CD4-positive, alpha-beta T cell treated with Interleukin-4 for 4 hours (primary cell): ENCODE measurements around the gene RUNX1.

Experiments
- DNase-seq: peaks from one replicate; pipeline ENCODE4 v3.0.0-alpha.2; 2020

The RUNX1 gene

DNA sequence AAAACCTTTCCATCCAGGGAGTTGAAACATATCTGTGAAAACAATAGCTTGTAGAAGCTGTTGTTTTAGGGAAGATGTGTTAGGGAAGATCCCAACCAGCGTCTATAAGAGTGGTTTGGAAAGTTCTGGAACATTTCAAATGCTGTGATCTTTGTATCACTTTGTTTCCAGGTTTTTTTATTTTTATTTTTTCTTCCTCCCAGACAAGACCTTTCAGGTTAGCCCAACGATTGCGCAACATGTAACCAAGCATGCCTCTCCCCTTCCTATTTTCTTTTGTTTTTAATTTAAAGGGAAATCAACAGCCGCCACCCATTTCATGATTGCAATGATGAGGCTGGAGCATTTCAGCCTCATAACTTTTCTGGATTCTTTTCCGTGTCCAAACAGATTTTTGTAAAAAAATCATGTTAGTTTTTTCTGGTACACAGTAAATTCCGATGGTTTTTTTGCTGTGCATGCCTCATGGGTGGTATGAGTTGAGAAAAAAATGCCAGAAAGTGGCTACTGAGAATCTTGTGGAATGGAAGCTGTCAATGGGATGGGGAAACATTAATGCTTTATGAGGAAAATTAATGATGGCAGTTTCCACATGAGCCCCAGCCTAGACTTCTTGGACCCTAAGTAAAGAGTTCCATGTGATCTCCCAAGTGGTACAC lies 109.3 kb downstream of the RUNX1 start:
- no peak for DNase-seq

DNA sequence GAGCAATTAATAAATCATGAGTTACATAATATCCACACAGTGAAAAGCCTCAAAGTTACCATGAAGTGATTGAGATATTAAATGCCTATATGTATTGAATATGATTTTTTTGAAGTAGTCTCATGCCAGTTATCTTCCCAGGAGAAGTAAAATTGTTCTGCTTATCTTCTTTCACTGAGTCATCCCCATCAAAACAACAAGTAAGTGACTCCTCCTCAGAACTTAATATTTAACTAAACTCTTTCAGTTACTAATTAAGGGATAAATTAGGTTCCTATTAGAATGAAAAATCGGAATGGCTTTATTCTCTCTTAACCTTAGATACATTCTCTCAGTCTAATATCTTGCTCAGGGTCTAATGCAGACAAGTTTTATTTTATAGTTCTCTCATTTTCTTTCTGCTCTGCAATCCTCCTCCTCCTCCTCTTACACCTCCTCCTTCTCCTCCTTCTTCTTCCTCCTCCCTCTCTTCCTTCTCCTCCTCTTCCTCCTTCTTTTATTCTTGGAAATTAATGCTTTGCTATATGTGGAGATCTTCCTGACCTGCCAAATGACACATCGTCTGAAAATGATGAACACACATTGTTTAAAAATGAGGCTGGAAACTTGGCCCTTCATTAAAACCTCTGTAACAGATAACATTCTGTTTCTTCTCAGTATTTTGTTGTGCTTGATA lies 110.9 kb downstream of the RUNX1 start:
- no peak for DNase-seq

DNA sequence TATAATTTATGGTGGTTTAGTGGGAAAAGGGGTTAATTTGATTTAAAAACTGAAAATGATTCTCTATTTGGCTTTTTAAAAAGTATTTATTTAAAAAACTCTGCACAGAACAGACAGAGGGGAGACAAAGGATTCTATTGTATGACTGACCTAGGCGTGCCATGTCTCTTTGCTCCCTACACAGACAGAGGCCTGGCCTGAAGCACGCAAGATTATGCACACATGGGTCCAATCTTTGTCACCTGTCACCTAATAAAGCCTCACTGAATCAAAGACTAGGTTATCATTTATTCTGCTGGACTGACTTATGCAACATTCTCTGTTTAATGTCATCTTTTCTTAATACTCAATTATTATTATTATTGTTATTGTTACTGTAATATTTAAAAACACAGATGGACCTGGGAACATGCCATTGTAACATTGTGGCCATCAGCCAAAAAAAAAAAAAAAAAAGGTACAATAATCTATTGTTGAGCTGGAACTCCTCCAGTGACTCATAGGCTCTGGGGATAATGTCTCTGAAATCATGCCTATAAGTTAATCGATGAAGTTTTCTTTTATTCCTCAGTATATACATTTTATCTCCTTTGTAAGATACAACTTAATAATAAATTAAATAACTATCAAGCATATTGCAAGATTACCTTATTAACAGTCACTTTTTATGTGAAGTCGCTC lies 112.1 kb downstream of the RUNX1 start:
- no peak for DNase-seq

DNA sequence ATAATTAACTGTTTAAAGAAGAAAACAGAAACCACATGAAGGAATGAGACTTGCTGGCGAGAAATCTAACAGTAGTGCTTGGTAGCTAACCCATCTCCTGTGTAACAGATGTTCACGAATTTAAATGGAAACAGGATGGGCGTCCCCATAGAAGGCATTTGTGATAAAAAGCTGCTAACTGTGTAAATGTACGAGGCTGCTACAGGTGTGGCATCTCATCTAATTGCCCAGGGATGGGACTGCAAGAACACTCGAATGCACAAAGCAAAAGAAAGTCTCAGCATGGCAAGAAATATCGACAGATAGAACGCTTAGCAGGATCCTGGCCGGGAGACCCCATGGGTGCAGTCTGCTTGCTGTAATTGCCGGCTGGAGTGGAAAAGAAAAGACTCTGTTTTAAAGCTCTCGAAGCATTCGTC lies 112.7 kb downstream of the RUNX1 start:
- peak; percentile 64 for DNase-seq

DNA sequence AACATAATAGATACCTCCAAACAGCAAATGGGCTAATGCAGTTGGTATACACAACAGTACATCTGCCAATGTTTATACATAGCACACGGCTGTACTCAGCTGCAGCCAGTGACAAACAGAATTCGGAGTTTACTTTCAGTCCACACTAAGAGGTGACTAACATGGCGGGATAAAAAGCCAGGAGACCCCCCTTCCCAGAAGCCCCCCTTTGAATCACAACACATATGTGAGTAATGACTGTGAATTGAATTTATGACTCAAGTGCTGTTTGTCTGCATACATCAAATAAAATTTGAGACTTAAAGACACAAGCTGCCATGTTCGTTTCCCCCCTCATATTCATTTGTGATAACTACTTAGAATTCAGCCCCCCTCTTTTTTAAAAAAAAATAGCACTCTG lies 113.2 kb downstream of the RUNX1 start:
- DNase-seq = peak; percentile 64

DNA sequence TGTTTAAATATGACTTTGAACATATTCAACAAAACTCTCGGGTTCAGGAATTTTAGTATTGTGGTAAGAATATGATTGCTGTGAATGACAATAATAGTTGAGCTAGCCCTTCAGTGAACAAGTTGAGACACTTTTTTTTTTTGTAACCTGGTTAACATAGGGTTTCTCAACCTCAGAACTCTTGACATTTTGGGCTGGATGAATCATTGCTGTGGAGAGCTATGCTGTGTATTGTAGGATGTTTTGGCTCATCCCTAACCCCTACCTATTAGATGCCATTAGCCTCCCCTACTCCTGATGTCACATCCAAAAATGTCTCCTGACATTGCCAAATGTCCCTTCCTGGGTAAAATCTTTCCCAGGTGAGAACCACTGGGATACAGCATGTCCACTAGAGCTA lies 113.7 kb downstream of the RUNX1 start:
- DNase-seq = peak; percentile 62

DNA sequence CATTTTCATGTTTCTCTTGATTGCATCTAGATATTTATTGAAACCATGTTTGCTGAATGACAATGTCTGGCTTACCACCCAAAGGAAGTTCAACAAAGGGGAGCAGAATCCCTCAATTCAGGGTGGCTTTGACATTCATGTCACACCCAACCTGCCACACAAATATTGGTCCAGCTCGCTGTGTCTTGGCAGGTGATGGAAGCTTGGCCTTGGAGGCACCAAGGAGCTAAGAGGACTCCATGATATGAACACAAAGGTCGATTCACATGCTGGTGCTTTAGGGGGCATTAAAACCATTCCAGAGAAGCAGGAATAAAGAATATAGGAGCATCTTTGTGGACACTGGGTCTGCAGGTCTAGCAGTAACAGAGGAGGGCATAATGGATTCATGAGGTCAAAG lies 114.8 kb downstream of the RUNX1 start:
- DNase-seq = no peak

DNA sequence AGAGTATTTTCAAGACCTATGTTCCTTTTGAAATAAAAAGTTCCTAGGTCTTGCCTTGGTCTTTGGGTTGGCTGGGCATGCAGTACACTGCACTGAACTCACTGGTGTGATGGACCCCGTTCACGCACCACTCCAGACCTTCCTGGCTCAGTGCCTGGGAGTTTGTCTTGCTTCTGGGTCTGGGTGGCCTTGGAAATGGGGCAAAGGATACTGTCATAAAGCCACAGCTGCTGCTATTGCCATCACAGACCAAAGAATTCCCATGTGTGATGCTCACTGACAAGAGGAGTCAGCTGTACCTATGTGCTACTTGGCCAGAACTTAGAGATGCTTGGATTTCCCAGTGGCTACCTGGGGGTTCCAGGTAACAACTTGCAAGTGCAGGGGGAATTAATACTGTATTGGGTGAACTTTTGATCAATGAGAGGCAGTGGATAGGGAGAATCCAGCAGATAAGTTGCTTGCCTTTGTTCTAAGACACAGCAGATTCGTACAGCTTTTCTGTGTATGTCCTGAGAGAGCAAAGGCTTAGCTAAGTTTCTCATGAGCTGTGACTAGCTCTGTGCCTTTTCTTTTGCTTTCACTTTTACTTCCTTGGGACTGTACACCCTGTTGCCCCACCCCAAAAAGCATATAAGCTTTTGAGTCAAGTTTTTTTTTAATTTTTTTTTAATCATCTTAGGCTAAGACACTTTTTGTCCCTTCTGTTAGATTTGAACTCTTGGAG lies 115.3 kb downstream of the RUNX1 start:
- DNase-seq = peak; percentile 85

DNA sequence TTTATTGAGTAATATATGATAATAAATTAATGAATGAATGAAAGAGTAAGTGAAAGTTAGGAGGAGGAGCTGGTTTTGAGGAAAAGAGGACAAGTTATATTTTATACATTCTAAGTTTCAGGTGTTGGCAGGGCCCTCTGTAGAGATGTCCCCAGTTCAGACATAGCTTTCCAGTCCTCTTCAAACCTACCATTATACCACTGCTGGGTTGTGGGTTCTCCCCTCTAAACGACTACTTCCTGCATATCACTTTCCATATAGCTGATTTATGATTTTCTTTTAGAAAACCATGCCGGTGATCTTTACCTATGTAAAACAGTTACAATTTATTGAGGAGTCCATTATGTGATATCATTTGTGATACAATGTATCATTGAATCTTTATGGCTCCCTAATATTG lies 116.9 kb downstream of the RUNX1 start:
- DNase-seq = no peak

DNA sequence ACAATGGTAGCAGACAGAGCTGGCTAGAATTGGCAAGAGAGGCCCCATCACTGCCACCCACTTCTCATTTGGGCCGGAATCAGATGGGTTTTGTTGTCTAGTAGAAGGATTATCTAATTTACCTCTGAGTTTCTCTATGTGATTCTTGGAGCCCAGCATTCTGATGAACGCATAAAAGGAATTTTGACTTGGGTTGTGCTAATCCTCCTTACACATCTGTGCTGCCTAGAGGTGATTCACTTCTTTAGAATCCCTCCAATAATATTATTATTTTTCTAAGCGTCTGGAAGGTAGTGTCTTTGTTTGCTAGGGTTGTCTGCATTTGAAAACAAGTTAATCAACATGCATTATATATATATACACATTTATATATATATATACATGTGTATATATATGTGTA lies 118.1 kb downstream of the RUNX1 start:
- DNase-seq = no peak

DNA sequence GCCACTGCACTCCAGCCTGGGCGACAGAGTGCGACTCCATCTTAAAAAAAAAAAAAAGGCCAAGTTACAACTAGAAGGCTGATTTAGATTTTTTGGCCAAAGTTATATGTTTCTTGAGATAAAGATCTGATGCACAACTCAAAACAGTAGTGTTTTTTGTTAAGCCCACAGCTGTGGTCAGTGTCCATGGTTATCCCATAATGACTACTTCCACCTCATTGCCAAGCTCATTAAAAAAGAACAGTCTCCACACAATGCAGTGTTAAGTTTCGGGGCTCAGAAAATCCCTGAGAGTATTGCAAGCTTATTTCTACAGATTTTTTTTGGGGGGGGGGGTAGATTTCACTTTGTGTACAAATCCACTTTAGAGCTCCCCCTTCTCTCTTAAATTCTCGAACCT lies 120.5 kb downstream of the RUNX1 start:
- DNase-seq = no peak

DNA sequence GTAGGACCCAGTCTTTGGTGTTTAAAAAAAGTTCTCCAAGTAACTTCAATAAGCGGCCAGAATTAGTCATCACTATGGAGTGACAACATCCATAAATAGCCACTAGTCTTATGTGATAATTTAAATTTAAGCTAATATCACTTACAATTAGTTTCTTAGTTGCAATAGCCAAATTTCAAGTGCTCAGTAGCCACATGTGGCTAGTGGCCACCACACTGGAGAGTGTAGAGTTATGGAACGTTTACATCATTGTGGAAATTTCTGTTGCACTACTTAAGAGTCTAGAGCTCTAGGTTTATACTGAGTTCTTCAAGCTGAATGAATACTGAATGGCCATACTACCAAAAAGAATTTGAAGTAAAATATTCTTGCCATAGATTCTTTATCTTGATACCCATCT lies 121.1 kb downstream of the RUNX1 start:
- no peak for DNase-seq

DNA sequence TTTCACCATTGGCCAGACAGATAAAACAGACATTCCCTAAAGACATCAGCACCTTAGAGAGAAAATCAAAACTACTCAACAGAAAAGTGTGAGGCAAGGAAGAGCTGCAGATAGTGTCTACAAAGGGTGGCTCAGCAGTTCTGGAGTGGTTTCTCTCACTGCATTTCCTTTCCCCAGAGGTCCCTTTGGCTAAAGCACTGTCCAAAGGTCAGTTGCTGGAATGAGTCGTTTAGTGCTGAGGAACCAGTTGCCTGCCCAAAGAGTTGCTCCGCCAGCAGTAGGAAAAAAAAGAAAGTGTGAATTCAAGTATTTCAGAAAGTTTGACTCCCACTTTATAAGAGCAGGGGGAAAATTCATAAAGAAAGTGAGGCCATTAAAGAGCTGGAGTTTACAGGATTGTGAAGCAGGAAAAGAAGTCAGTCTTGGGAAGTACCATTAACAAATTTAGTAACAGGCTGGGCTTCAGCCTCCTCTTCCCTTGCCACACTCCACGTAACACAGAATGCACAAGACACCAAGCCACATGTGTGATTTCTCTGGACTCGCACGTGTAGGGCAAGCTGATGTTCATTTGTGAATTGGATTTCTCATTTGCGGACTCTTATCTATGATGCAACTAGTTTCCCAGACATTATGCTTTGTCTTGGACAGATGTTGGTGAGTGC lies 122.2 kb downstream of the RUNX1 start:
- DNase-seq = no peak

DNA sequence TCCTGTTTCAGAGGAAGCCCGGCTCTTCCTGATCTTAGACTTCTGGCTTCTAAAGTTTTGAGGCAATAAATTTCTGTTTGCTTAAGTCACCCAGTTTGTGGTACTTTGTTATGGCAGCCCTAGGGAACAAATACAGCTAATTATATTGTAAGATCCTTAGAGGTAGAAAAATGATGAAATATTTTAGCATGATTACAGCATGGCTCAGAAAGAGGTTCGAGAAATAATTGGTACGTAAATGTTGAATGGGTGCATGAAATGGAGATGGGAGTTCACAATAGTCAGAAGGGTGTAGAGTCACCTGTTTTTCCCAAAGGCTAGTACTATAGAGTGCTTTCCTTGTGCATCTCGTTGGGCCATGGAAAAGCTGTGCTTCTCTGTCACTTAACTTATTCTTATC lies 123.5 kb downstream of the RUNX1 start:
- no peak for DNase-seq

DNA sequence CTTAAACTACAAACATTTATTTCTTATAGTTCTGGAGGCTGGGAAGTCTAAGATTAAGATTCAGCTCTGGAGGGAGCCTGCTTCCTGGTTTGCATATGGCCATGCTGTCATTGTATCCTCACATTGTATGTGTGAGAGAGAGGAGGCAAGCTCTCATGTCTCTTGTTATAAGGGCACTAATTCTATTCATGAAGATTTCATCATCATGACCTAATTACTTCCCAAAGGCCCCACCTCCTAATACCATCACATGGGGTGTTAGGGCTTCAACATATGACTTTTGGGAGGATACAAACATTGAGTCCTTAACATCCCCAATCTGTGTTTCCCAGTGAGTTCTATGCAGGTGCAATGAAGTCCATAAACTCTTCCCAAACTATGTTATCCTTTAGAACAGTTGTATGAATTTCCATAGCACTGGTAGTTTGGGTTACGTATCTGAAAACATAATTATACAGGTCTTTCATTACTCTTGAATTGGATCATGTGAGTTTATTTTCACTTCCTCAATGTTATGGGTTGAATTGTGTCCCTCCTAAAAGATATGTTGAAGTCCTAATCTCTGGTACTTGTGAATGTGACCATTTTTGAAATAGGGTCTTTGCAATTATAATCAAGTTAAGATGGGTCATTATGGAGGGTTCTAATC lies 124.2 kb downstream of the RUNX1 start:
- no peak for DNase-seq

DNA sequence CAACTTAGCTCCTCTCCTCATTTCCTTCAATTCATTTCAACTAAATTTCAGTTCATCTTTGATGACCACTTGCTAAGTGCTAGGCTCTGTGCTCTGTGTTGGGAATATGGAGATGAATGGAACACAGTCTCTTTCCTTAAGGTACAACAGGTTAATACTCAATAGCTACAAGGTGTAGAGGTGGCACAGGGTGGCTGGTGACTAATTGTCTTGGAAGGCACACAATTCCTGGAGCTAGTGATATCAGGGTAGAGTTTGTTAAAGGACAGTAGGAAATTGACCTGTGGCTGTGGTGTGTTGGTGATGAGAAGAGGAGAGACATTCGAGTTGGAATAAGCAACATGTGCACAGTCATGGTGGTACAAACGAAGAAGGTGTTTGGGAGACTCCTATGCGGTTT lies 124.9 kb downstream of the RUNX1 start:
- no peak for DNase-seq

DNA sequence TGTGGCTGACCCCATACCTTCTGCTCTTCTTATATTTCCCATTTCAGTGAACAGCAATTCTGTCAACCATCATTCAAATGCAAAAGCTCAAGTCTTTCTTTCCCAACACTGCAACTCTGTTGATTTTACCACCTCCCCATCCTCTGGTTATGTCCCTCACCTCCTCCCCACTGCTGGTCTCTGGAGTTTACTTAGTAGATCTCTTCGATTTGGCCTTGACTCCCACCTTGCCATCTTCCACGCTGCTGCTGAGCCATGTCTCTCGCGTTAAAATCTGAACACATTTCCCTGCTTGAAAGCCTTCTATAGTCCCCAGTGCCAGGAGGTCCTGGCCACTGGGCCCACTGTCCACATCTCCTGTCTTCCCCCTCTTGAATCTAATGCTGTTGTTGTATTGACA lies 125.5 kb downstream of the RUNX1 start:
- no peak for DNase-seq

DNA sequence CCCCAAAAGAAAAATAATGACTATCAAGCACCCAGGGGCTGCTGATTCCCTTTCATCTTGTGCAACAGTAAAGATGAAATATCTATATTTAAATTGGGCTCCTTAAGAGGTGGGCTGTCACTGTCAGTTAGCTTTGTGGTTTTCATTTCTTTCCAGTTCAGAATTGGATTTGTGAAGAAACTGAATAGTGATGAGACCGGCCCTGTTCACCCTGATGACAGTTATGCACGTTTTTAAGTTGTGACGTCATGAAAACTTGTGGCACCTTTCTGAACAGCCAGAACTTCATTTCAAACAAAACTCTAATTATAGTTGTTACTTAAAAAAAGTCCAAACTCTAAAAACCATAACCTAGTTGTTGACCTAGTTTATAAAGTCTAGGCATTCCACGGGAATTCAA lies 125.9 kb downstream of the RUNX1 start:
- DNase-seq = no peak

DNA sequence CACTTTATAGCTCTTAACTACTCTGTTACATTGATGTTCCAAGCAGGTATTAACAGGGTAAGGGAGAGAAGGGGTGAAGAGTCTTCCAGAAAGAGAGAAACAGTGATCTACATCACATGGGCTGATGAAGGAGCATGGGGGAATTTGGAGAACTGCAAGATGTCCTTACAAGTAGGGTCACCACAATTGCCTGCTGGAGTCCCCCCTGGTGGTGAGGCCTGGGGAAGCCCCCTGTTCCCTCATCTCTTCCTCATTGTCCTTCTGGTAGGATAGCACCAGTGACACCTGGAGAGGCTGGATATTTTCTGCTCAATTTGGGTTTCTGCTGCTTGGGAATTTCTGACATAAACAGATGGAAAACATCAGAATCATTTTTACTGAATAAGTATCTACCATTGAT lies 126.6 kb downstream of the RUNX1 start:
- DNase-seq = no peak

DNA sequence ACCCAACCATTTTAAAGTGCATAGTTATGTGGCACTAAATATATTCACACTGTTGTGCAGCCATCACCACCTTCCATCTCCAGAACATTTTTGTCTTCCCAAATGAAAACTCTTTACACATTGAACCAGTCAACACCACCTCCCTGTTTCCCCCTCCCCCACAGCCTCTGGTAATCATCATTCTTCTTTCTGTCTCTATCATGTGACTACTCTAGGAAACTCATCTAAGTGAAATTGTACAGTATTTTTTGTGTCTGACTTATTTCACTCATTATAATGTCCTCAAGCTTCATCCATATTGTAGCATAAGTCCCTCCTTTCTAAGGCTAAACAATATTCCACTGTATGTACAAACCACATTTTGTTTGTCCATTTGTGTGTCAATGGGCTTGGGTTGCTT lies 128.0 kb downstream of the RUNX1 start:
- no peak for DNase-seq

DNA sequence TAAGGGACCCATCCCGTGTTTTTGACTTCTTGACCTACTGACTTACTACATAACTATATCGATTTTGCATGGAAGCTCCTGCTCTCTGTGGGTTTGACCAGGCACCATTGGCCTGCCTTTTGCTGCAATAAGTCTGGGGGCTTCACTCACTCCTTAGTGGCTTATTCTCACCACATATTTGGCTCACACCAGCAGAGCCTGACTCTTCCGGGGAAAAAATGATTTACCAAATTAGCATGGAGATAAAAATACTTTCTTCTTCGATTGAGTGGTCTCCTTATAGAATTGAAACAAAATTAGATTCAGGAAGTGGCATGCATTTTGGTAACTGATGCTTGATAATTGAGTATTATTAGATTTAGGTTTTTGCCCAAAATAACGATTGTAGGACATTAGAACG lies 129.7 kb downstream of the RUNX1 start:
- DNase-seq = no peak

DNA sequence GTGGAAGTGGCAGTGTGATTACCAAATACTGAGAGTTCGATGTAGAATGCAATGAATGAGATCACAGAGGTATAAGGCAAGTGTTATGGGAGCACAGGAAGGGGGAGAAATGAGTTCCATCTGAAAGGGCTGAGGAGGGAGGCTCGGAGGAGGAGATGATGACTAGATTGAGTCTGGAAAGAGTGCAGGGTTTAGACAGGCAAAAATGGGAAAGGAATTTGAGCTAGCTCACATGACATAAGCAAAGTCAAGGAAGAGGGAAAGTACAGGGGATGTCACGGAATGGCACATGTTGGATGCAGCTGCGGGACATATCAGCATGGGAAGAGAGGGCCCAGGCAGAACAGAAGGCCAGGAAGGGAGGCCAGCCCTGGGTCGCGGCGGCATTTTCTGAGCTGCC lies 132.7 kb downstream of the RUNX1 start:
- no peak for DNase-seq

DNA sequence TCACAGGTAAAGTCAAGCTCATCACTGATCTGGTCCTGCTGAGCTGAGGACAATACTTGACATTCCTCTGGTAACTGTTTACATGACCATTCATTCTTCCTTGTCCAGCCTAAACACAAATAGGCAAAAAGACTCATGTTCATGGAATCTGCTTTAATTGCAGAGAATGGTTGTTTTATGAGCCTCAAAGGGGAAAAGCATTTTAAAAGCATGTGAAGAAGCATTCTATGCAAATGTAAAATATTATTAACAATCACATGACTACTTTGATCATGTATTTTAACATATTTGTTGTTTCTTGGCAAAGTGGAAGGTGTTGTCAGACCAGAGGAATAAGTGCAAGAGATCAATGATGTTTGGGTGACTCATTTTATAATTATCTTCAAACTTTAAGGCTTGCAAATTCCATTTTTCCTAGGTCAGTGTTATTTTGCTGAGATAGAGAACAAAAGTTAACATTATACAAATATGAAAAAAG lies 133.7 kb downstream of the RUNX1 start:
- DNase-seq = no peak
